Activated naive CD8-positive, alpha-beta T cell (primary cell): ENCODE measurements around the gene PRF1.

ENCODE experiments used
- H3K27ac Mint-ChIP-seq: one replicate; pipeline ENCODE4 v1.8.0; 2021; ENCODE audit warnings: mixed read lengths
- H3K27me3 Mint-ChIP-seq: one replicate; pipeline ENCODE4 v1.8.0; 2021; ENCODE audit warnings: mixed read lengths
- H3K36me3 Mint-ChIP-seq: one replicate; pipeline ENCODE4 v1.8.0; 2021; ENCODE audit warnings: mixed read lengths
- H3K4me1 Mint-ChIP-seq: one replicate; pipeline ENCODE4 v1.8.0; 2021; ENCODE audit warnings: low read depth, mixed read lengths
- H3K4me3 Mint-ChIP-seq: one replicate; pipeline ENCODE4 v1.8.0; 2021; ENCODE audit warnings: mild to moderate bottlenecking, mixed read lengths
- H3K9me3 Mint-ChIP-seq: one replicate; pipeline ENCODE4 v1.8.0; 2021; ENCODE audit warnings: low read depth, mixed read lengths

The PRF1 gene

GRCh38 chr10:70557876-70558275 is 44.7 kb downstream of the PRF1 start:
- no peaks in the 10 kb centered on the region for H3K36me3 Mint-ChIP-seq
- H3K27ac Mint-ChIP-seq, result peak overlapping the region; percentile 41
- no peaks in the 10 kb centered on the region for H3K27me3 Mint-ChIP-seq
- no peaks in the 10 kb centered on the region for H3K9me3 Mint-ChIP-seq
- peaks cover 11% of the 10 kb centered on the region for H3K4me1 Mint-ChIP-seq
- H3K4me3 Mint-ChIP-seq, result no peak overlapping the region

DNA sequence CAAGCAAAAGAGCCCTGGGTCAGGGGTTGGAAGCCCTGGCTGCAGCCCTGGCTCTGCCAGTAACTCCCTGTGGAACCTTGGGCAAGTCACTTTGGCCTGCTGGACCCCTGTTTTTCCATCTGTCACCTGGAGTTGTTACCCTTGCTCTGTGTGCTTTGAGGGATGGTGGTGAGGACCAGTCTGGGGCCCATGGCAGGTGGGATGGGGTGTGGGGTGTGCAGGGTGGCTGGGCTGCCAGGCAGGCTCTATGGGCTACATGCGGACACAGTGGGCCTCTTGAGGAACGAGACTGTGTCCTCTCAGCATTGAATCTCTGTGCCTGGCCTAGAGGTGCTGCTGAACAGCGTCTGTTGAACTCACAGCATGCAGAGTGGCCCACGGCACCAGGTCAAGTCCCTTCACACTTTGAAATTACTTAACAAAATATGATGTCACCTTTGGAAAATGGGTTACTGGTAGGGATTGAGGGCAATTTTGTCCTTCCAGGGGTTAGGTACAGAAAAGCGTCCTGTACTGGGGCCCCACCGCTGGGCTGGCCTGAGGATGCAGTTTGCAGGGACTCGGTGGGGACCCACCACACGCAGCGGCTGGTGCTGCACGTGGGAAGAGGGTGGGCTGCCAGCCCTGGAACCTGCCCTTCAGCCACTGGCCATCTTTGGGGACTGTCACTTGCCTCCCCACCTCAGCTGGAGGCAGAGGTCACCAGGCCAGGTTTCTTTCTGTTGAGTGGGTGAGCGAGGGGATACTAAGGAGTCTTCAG is 45.3 kb downstream of the PRF1 start:
- H3K27ac Mint-ChIP-seq, result no peak overlapping the region
- H3K9me3 Mint-ChIP-seq, result no peaks in the 10 kb centered on the region
- no peaks in the 10 kb centered on the region for H3K36me3 Mint-ChIP-seq
- H3K4me1 Mint-ChIP-seq, result peaks cover 11% of the 10 kb centered on the region
- no peak overlapping the region for H3K4me3 Mint-ChIP-seq
- no peaks in the 10 kb centered on the region for H3K27me3 Mint-ChIP-seq

- Mint-ChIP-seq H3K27me3 (no peaks in the 10 kb centered on the region), H3K4me3 (no peak overlapping the region), H3K9me3 (no peaks in the 10 kb centered on the region), H3K36me3 (no peaks in the 10 kb centered on the region), H3K4me1 (peaks cover 10% of the 10 kb centered on the region), H3K27ac (no peak overlapping the region)
Observed at GRCh38 chr10:70555371-70555770, 47.2 kb downstream of the PRF1 start.

DNA sequence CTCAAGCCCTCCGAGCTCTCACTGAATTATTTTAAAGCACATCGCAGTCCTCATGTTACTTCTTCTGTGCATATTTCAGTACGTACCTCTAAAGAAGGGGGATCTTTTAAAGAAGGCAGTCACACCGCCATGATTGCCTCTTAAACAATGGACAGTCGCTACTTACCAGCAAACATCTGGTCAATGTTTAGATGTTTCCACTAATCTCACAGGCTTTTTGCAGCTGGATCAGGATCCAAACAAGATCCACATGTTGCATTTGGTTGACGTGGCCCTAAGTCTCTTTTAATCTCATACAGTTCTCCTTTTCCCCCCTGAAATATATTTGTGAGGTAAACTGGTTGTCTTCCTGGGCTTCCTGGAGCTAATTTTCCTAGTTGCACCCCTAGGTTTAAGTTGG is 50.0 kb downstream of the PRF1 start:
- no peaks in the 10 kb centered on the region for H3K27me3 Mint-ChIP-seq
- H3K4me1 Mint-ChIP-seq, result no peaks in the 10 kb centered on the region
- H3K9me3 Mint-ChIP-seq, result no peaks in the 10 kb centered on the region
- no peak overlapping the region for H3K27ac Mint-ChIP-seq
- no peak overlapping the region for H3K4me3 Mint-ChIP-seq
- H3K36me3 Mint-ChIP-seq, result no peaks in the 10 kb centered on the region

DNA sequence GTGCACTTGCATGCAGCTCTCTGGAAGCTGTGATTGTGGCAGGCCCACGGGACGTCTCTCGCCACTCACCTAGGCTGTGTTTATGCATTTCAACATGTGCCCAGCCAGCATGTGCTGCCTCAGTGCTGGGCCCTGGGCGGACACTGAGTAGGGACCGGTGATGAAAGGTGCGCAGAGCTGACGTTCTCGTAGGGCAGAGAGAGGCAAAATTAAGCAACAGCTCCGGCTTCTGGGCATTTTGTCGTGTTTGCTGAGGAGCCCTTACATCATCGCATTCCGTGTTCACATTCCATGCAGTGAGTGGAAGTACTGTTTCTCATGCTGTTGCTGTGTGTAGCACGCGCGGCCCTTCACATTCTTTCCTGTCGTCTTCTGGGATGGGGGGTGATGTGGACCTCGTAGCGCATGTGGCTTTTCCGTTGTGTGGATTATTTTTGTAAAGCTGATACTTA is 50.5 kb downstream of the PRF1 start:
- Mint-ChIP-seq H3K27me3 (no peaks in the 10 kb centered on the region), H3K4me3 (no peak overlapping the region), H3K27ac (no peak overlapping the region), H3K36me3 (no peaks in the 10 kb centered on the region), H3K9me3 (no peaks in the 10 kb centered on the region), H3K4me1 (no peaks in the 10 kb centered on the region)

- H3K9me3 Mint-ChIP-seq, result no peaks in the 10 kb centered on the region
Observed at GRCh38 chr10:70551466-70551865, 51.1 kb downstream of the PRF1 start.

DNA sequence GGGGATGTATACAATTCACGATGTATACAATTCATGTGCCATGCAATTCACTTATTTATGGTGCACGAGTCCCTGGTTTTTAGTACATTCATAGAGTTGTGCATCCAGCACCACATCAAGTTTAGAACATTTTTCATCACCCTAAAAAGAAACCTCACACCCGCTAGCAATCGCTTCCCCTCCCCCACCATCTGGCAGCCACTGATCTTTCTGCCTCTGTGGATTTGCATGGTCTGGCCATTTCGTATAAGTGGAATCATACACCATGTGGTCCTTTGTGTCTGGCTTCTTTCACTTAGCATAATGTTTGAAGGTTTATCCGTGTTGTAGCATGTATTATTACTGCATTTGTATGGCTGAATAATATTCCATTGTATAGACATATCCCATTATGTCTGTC is 52.1 kb downstream of the PRF1 start:
- no peaks in the 10 kb centered on the region for H3K4me1 Mint-ChIP-seq
- no peaks in the 10 kb centered on the region for H3K9me3 Mint-ChIP-seq
- H3K4me3 Mint-ChIP-seq, result no peak overlapping the region
- no peak overlapping the region for H3K27ac Mint-ChIP-seq
- no peaks in the 10 kb centered on the region for H3K36me3 Mint-ChIP-seq
- no peaks in the 10 kb centered on the region for H3K27me3 Mint-ChIP-seq

More at GRCh38 chr10:70551466-70551865, 51.1 kb downstream of the PRF1 start:
- Mint-ChIP-seq H3K27me3 (no peaks in the 10 kb centered on the region), H3K4me1 (no peaks in the 10 kb centered on the region), H3K4me3 (no peak overlapping the region), H3K27ac (no peak overlapping the region), H3K36me3 (no peaks in the 10 kb centered on the region)

- no peak overlapping the region for H3K27ac Mint-ChIP-seq
- H3K27me3 Mint-ChIP-seq, result no peaks in the 10 kb centered on the region
- no peaks in the 10 kb centered on the region for H3K36me3 Mint-ChIP-seq
- H3K9me3 Mint-ChIP-seq, result no peaks in the 10 kb centered on the region
- H3K4me1 Mint-ChIP-seq, result no peaks in the 10 kb centered on the region
- no peak overlapping the region for H3K4me3 Mint-ChIP-seq
Observed at GRCh38 chr10:70549962-70550458, 52.5 kb downstream of the PRF1 start.

GRCh38 chr10:70549351-70549961 is 53.1 kb downstream of the PRF1 start:
- H3K27ac Mint-ChIP-seq, result no peak overlapping the region
- H3K4me1 Mint-ChIP-seq, result no peaks in the 10 kb centered on the region
- H3K36me3 Mint-ChIP-seq, result no peaks in the 10 kb centered on the region
- no peak overlapping the region for H3K4me3 Mint-ChIP-seq
- H3K9me3 Mint-ChIP-seq, result no peaks in the 10 kb centered on the region
- no peaks in the 10 kb centered on the region for H3K27me3 Mint-ChIP-seq
